Neural cell (in vitro differentiated cells): Measurements from ENCODE around the gene NR2F1-AS1.

Source experiments
- EP300 ChIP-seq: fragments of 450-650 bp; conservative IDR thresholded peaks from 2 replicates; pipeline ENCODE4 v1.6.1; 2014; ENCODE audit warnings: antibody characterized with exemption, mild to moderate bottlenecking, moderate library complexity; ENCODE audit not compliant: poor library complexity, severe bottlenecking
- EZH2 ChIP-seq: fragments of 200-600, 300-800 bp; shearing (Covaris generic), sonication (generic); IDR thresholded peaks from 2 replicates; pipeline ENCODE4 v1.6.1; 2014; ENCODE audit warnings: antibody characterized with exemption, low read length, borderline replicate concordance, mild to moderate bottlenecking; ENCODE audit not compliant: insufficient read depth, poor library complexity, severe bottlenecking
- MXI1 ChIP-seq: fragments of 450-650 bp; conservative IDR thresholded peaks from 2 replicates; pipeline ENCODE4 v1.6.1; 2014; ENCODE audit warnings: antibody characterized with exemption, mild to moderate bottlenecking; ENCODE audit not compliant: poor library complexity, severe bottlenecking
- POLR2AphosphoS5 ChIP-seq: IDR thresholded peaks from 2 replicates; pipeline ENCODE4 v1.6.1; 2012
- RAD21 ChIP-seq: fragments of 450-650 bp; conservative IDR thresholded peaks from 2 replicates; pipeline ENCODE4 v1.6.1; 2014; ENCODE audit warnings: antibody characterized with exemption, mild to moderate bottlenecking, moderate library complexity
- SMC3 ChIP-seq: fragments of 450-650 bp; conservative IDR thresholded peaks from 2 replicates; pipeline ENCODE4 v1.6.1; 2014; ENCODE audit warnings: antibody characterized with exemption, mild to moderate bottlenecking, moderate library complexity; ENCODE audit not compliant: poor library complexity
- TAF1 ChIP-seq: IDR thresholded peaks from 2 replicates; pipeline ENCODE4 v1.6.1; 2012; ENCODE audit warnings: low read depth
- TF ChIP-seq, protein P1 (sequence below): fragments of 450-650 bp; IDR thresholded peaks from 2 replicates; pipeline ENCODE4 v1.5.1; 2014; ENCODE audit warnings: antibody characterized with exemption, mild to moderate bottlenecking, moderate library complexity; ENCODE audit not compliant: poor library complexity, severe bottlenecking
- TF ChIP-seq, protein P2 (sequence below): IDR thresholded peaks from 2 replicates; pipeline ENCODE4 v1.6.1; 2012; ENCODE audit warnings: borderline replicate concordance

GRCh38 chr5:93570294-93571113 lies 10.5 kb downstream of the NR2F1-AS1 start:
- TF ChIP-seq, protein P1, sequence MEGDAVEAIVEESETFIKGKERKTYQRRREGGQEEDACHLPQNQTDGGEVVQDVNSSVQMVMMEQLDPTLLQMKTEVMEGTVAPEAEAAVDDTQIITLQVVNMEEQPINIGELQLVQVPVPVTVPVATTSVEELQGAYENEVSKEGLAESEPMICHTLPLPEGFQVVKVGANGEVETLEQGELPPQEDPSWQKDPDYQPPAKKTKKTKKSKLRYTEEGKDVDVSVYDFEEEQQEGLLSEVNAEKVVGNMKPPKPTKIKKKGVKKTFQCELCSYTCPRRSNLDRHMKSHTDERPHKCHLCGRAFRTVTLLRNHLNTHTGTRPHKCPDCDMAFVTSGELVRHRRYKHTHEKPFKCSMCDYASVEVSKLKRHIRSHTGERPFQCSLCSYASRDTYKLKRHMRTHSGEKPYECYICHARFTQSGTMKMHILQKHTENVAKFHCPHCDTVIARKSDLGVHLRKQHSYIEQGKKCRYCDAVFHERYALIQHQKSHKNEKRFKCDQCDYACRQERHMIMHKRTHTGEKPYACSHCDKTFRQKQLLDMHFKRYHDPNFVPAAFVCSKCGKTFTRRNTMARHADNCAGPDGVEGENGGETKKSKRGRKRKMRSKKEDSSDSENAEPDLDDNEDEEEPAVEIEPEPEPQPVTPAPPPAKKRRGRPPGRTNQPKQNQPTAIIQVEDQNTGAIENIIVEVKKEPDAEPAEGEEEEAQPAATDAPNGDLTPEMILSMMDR, result no peak
- TF ChIP-seq POLR2AphosphoS5 (no peak), EP300 (no peak), EZH2 (no peak), TAF1 (no peak), SMC3 (no peak), RAD21 (no peak), MXI1 (no peak)
- TF ChIP-seq, protein P2, sequence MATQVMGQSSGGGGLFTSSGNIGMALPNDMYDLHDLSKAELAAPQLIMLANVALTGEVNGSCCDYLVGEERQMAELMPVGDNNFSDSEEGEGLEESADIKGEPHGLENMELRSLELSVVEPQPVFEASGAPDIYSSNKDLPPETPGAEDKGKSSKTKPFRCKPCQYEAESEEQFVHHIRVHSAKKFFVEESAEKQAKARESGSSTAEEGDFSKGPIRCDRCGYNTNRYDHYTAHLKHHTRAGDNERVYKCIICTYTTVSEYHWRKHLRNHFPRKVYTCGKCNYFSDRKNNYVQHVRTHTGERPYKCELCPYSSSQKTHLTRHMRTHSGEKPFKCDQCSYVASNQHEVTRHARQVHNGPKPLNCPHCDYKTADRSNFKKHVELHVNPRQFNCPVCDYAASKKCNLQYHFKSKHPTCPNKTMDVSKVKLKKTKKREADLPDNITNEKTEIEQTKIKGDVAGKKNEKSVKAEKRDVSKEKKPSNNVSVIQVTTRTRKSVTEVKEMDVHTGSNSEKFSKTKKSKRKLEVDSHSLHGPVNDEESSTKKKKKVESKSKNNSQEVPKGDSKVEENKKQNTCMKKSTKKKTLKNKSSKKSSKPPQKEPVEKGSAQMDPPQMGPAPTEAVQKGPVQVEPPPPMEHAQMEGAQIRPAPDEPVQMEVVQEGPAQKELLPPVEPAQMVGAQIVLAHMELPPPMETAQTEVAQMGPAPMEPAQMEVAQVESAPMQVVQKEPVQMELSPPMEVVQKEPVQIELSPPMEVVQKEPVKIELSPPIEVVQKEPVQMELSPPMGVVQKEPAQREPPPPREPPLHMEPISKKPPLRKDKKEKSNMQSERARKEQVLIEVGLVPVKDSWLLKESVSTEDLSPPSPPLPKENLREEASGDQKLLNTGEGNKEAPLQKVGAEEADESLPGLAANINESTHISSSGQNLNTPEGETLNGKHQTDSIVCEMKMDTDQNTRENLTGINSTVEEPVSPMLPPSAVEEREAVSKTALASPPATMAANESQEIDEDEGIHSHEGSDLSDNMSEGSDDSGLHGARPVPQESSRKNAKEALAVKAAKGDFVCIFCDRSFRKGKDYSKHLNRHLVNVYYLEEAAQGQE, result no peak
